H1 (cell line): ENCODE results near the gene MDFIC. TPM values are rescaled to one million over a fixed set of nuclear protein-coding genes. Genes with fewer than 3 reads are reported as not detected.

Experiments used
- CTCF ChIA-PET: fragments of 300-600 bp; sonication (Branson Sonifier 250); formaldehyde crosslinking; loops from one replicate; lab custom pipeline; 2021; ENCODE audit not compliant: partially characterized antibody; lab: Charles Lee
- POLR2A ChIA-PET: fragments of 300-600 bp; sonication (Branson Sonifier 250); formaldehyde crosslinking; loops from one replicate; lab custom pipeline; 2021; ENCODE audit warnings: inconsistent platforms; ENCODE audit not compliant: partially characterized antibody; lab: Charles Lee
- DNase-seq, 2 experiments: peaks; one replicate each; pipeline versions ENCODE4 v3.0.0 to v3.0.0-alpha.2; 2010 to 2022; ENCODE audit warnings: low spot score in 2 of 2, low read depth in 1 of 2, mixed read lengths in 1 of 2
- FAIRE-seq: peaks from 2 replicates; lab custom pipeline; 2011; peaks lifted over from hg19 to GRCh38; lab: Jason Lieb, UNC
- H2AFZ ChIP-seq: 2 replicates; pipeline ENCODE4 v1.8.1; 2012; ENCODE audit warnings: low read length, inconsistent platforms
- H2AK5ac ChIP-seq: 2 replicates; pipeline ENCODE4 v1.6.1; 2013; ENCODE audit warnings: low read depth, low read length
- H2BK120ac ChIP-seq: replicated peaks from 2 replicates; pipeline ENCODE3; 2013; ENCODE audit warnings: low read depth, low read length, inconsistent platforms
- H2BK12ac ChIP-seq: 2 replicates; pipeline ENCODE4 v1.6.1; 2013; ENCODE audit warnings: low read depth, low read length
- H2BK15ac ChIP-seq: 2 replicates; pipeline ENCODE4 v1.6.1; 2013; ENCODE audit warnings: low read length
- H2BK20ac ChIP-seq: 2 replicates; pipeline ENCODE4 v1.6.1; 2013; ENCODE audit warnings: low read length
- H2BK5ac ChIP-seq: 2 replicates; pipeline ENCODE4 v1.6.1; 2013; ENCODE audit warnings: low read depth, low read length
- H3K14ac ChIP-seq: 2 replicates; pipeline ENCODE4 v1.6.1; 2013; ENCODE audit warnings: inconsistent platforms; ENCODE audit not compliant: insufficient read length
- H3K18ac ChIP-seq: 2 replicates; pipeline ENCODE4 v1.6.1; 2013; ENCODE audit warnings: low read length; ENCODE audit errors: extremely low read depth
- H3K23ac ChIP-seq: 2 replicates; pipeline ENCODE4 v1.6.1; 2013; ENCODE audit warnings: inconsistent platforms; ENCODE audit not compliant: insufficient read length
- H3K23me2 ChIP-seq: 2 replicates; pipeline ENCODE4 v1.6.1; 2013; ENCODE audit warnings: low read depth, low read length
- H3K27ac ChIP-seq: 2 replicates; pipeline ENCODE4 v1.6.1; 2011; ENCODE audit warnings: low read depth, low read length, inconsistent platforms
- H3K27me3 ChIP-seq, 4 experiments: replicated peaks in 1 of 4; 1 replicate in 1 of 4; 2 replicates in 3 of 4; pipeline versions ENCODE4 v1.6.1 to v1.8.1; 2011 to 2013; ENCODE audit warnings: low read length in 3 of 4, mild to moderate bottlenecking in 3 of 4, inconsistent platforms in 2 of 4, mixed read lengths in 2 of 4, moderate library complexity in 1 of 4; ENCODE audit not compliant: control insufficient read depth in 3 of 4, insufficient read depth in 3 of 4; ENCODE audit errors: extremely low read depth in 1 of 4
- H3K36me3 ChIP-seq, 4 experiments: 2 replicates each; pipeline versions ENCODE4 v1.6.1 to v1.8.1; 2011 to 2013; ENCODE audit warnings: mild to moderate bottlenecking in 4 of 4, low read length in 3 of 4, moderate library complexity in 2 of 4, control low read depth in 1 of 4, inconsistent platforms in 1 of 4; ENCODE audit not compliant: insufficient read depth in 4 of 4, control insufficient read depth in 2 of 4
- H3K4ac ChIP-seq: replicated peaks from 2 replicates; pipeline ENCODE3; 2013; ENCODE audit warnings: low read length, low read depth, mixed read lengths, inconsistent platforms; ENCODE audit not compliant: insufficient read length
- H3K4me1 ChIP-seq, 4 experiments: replicated peaks in 1 of 4; 1 replicate in 1 of 4; 2 replicates in 3 of 4; pipeline versions ENCODE4 v1.6.1 to v1.8.1; 2011 to 2013; ENCODE audit warnings: low read length in 3 of 4, inconsistent platforms in 2 of 4, mixed read lengths in 1 of 4; ENCODE audit not compliant: insufficient read depth in 4 of 4, control insufficient read depth in 3 of 4
- H3K4me2 ChIP-seq, 2 experiments: 2 replicates each; pipeline versions ENCODE4 v1.6.1 to v1.8.1; 2011 to 2013; ENCODE audit warnings: low read depth in 2 of 2, low read length in 2 of 2, control low read depth in 1 of 2, inconsistent platforms in 1 of 2, mild to moderate bottlenecking in 1 of 2; ENCODE audit not compliant: insufficient read depth in 1 of 2
- H3K4me3 ChIP-seq, 4 experiments: fragments of 200-600, 300-600 bp in 1 of 4; sonication (generic), shearing (Covaris generic), sonication (Bioruptor Twin) in 1 of 4; 2 replicates each; pipeline versions ENCODE4 v1.5.1 to v1.8.1; 2011 to 2016; ENCODE audit warnings: low read length in 4 of 4, low read depth in 3 of 4, control low read depth in 2 of 4, inconsistent platforms in 2 of 4, mild to moderate bottlenecking in 2 of 4, mixed read lengths in 1 of 4, moderate library complexity in 1 of 4; ENCODE audit not compliant: insufficient read depth in 2 of 4; ENCODE audit errors: extremely low read depth in 1 of 4
- H3K56ac ChIP-seq: replicated peaks from 2 replicates; pipeline ENCODE3; 2013; ENCODE audit warnings: low read depth, mild to moderate bottlenecking, mixed read lengths, low read length, inconsistent platforms; ENCODE audit not compliant: insufficient read length
- H3K79me1 ChIP-seq: 2 replicates; pipeline ENCODE4 v1.6.1; 2013; ENCODE audit warnings: low read depth, low read length, control low read depth
- H3K79me2 ChIP-seq, 2 experiments: 2 replicates each; pipeline versions ENCODE4 v1.6.1 to v1.8.1; 2012 to 2013; ENCODE audit warnings: low read length in 2 of 2, mild to moderate bottlenecking in 2 of 2, inconsistent platforms in 1 of 2; ENCODE audit not compliant: insufficient read depth in 2 of 2, control insufficient read depth in 1 of 2
- H3K9ac ChIP-seq, 4 experiments: replicated peaks in 1 of 4; 1 replicate in 1 of 4; 2 replicates in 3 of 4; pipeline versions ENCODE4 v1.6.1 to v1.8.1; 2011 to 2013; ENCODE audit warnings: low read depth in 3 of 4, low read length in 3 of 4, control low read depth in 2 of 4, mild to moderate bottlenecking in 2 of 4, moderate library complexity in 2 of 4, inconsistent platforms in 1 of 4; ENCODE audit errors: extremely low read depth in 1 of 4
- H3K9me3 ChIP-seq, 2 experiments: 2 replicates each; pipeline versions ENCODE4 v1.6.1 to v1.8.1; 2012 to 2013; ENCODE audit warnings: mild to moderate bottlenecking in 2 of 2, moderate library complexity in 2 of 2, control low read depth in 1 of 2, inconsistent platforms in 1 of 2, low read depth in 1 of 2, low read length in 1 of 2, mixed read lengths in 1 of 2; ENCODE audit not compliant: insufficient read depth in 2 of 2
- H4K20me1 ChIP-seq, 2 experiments: replicated peaks in 1 of 2; 2 replicates each; pipeline versions ENCODE3 to v1.8.1; 2011 to 2013; ENCODE audit warnings: inconsistent platforms in 2 of 2, low read length in 2 of 2, mild to moderate bottlenecking in 1 of 2; ENCODE audit not compliant: insufficient read depth in 2 of 2, control insufficient read depth in 1 of 2
- H4K5ac ChIP-seq: 2 replicates; pipeline ENCODE4 v1.6.1; 2013; ENCODE audit warnings: low read length, low read depth, mixed read lengths, inconsistent platforms; ENCODE audit not compliant: insufficient read length
- H4K8ac ChIP-seq: 2 replicates; pipeline ENCODE4 v1.8.0; 2013; ENCODE audit warnings: mild to moderate bottlenecking, moderate library complexity, low read length, inconsistent platforms; ENCODE audit not compliant: insufficient read depth; ENCODE audit errors: extremely low read depth
- H4K91ac ChIP-seq: replicated peaks from 2 replicates; pipeline ENCODE3; 2013; ENCODE audit warnings: low read length, mixed read lengths, inconsistent platforms; ENCODE audit not compliant: insufficient read length
- GABPA ChIP-seq: IDR thresholded peaks from 2 replicates; pipeline ENCODE4 v1.6.1; 2011; ENCODE audit warnings: mild to moderate bottlenecking, low read length, moderate library complexity, borderline replicate concordance; ENCODE audit not compliant: insufficient read depth
- NANOG ChIP-seq: IDR thresholded peaks from 2 replicates; pipeline ENCODE4 v1.6.1; 2011; ENCODE audit warnings: low read length, low read depth, mild to moderate bottlenecking, inconsistent platforms; ENCODE audit not compliant: insufficient read depth, poor library complexity, severe bottlenecking
- POLR2AphosphoS5 ChIP-seq: IDR thresholded peaks from 2 replicates; pipeline ENCODE4 v1.6.1; 2011; ENCODE audit warnings: low read depth, low read length
- POU5F1 ChIP-seq: IDR thresholded peaks from 2 replicates; pipeline ENCODE4 v1.6.1; 2011; ENCODE audit warnings: low read depth, mild to moderate bottlenecking, low read length, moderate library complexity
- RAD21 ChIP-seq, 2 experiments: IDR thresholded peaks in 1 of 2; conservative IDR thresholded peaks in 1 of 2; 2 replicates each; pipeline ENCODE4 v1.6.1; 2011; ENCODE audit warnings: low read depth in 2 of 2, low read length in 2 of 2, improper control_type of control experiment in 1 of 2, inconsistent platforms in 1 of 2, mild to moderate bottlenecking in 1 of 2, moderate library complexity in 1 of 2
- RFX5 ChIP-seq: IDR thresholded peaks from 2 replicates; pipeline ENCODE4 v1.6.1; 2011; ENCODE audit warnings: low read depth, low read length, improper control_type of control experiment, borderline replicate concordance
- RXRA ChIP-seq: IDR thresholded peaks from 2 replicates; pipeline ENCODE4 v1.6.1; 2011; ENCODE audit warnings: low read depth, mild to moderate bottlenecking, low read length, moderate library complexity; ENCODE audit not compliant: insufficient read depth
- WGBS, 2 experiments: shearing (Covaris generic) in 1 of 2; methylation state at CpG; one replicate each; pipeline versions ENCODE4 v1.1.6 to v1.1.7; 2013 to 2015; ENCODE audit warnings: low lambda C conversion rate in 2 of 2, mixed read lengths in 2 of 2, inconsistent platforms in 1 of 2, low coverage in 1 of 2, missing lambda C conversion rate in 1 of 2; ENCODE audit not compliant: insufficient replicate concordance in 2 of 2, insufficient coverage in 1 of 2, insufficient read length in 1 of 2; ENCODE audit errors: extremely low coverage in 1 of 2, missing lambda C conversion rate in 1 of 2; 5-methylcytosine and 5-hydroxymethylcytosine counted together
- polyA plus RNA-seq, 7 experiments: library from polyadenylated mRNA; depleted of rRNA in 3 of 7; stranded (reverse) in 5 of 7; unstranded in 2 of 7; fragments of >200 nt in 5 of 7; fragments of 200-250 nt in 2 of 7; gene quantifications; 1 replicate in 5 of 7; 2 replicates in 1 of 7; 4 replicates in 1 of 7; pipeline versions ENCODE4 v1.2.1 to v1.2.3, GENCODE V29; 2011 to 2013; ENCODE audit warnings: missing spikeins in 2 of 7, mixed read lengths in 2 of 7
- total RNA-seq: library from RNA; stranded (reverse); fragmentation: NEBNext Ultra II Directional; extraction: Animal tissue kit (Norgen Biotek cat#: 25700); gene quantifications from 2 replicates; pipeline ENCODE4 v1.2.1, GENCODE V29; 2021

Gene MDFIC
- total and polyA plus RNA-seq, 2 of the 8 experiments (the other 6 are each of a cell fraction or from before 2014, with no cell fraction given): 2.3 to 11.4 TPM

DNA sequence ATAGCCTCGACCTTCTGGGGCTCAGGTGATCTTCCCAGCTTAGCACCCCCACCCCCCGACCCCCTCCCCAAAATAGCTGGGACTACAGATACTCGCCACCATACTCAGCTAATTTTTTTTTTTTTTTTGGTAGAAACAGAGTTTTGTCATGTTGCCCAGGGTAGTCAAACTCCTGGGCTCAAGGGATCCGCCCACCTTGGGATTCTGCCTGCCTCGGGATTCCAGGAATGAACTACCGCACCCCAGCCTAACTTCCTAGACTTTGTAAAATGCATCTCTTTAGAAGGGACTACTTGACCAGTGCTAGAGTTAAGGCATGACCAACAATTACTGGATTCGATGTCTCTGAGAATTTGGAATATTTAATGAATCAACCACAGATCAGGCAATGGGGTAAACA is 85.9 kb downstream of the MDFIC start:
- Histone ChIP-seq H3K79me2 (no peaks in the 10 kb centered on the region), H2BK12ac (no peak overlapping the region), H3K4me1 (peaks cover 0 to 15% (median 8%) of the 10 kb centered on the region in 4 experiments; a peak in 5 of 7 replicates), H4K91ac (no peak overlapping the region), H2AFZ (no peak overlapping the region), H3K23me2 (no peaks in the 10 kb centered on the region), H3K14ac (no peak overlapping the region), H2BK20ac (no peak overlapping the region), H3K9ac (no peak overlapping the region), H3K4ac (no peak overlapping the region), H4K20me1 (no peaks in the 10 kb centered on the region), H3K18ac (no peak overlapping the region), H2BK5ac (no peak overlapping the region), H3K27me3 (peaks cover 0 to 3% (median 0%) of the 10 kb centered on the region in 4 experiments; a peak in 2 of 7 replicates), H2BK15ac (no peak overlapping the region), H3K23ac (no peak overlapping the region), H2AK5ac (no peak overlapping the region), H3K4me3 (no peak overlapping the region), H3K4me2 (no peak overlapping the region), H2BK120ac (no peak overlapping the region), H3K56ac (no peak overlapping the region), H3K9me3 (no peaks in the 10 kb centered on the region), H4K5ac (no peak overlapping the region), H3K79me1 (no peaks in the 10 kb centered on the region), H3K27ac (no peak overlapping the region), H3K36me3 (no peaks in the 10 kb centered on the region), H4K8ac (no peak overlapping the region)
- DNase-seq (no peak), FAIRE-seq (no peak)
- ChIA-PET CTCF (interaction anchor here (1.0 to 1.3 kb wide), 2 partner anchors 76 to 142 kb away, joined by 3 read pairs; no protein-coding TSS in a partner anchor), POLR2A (no interaction called here)
- TF ChIP-seq POLR2AphosphoS5 (no peak), GABPA (no peak), RXRA (no peak), POU5F1 (no peak), RAD21 (IDR thresholded peaks at IDR 0.05 in 1 of 2, conservative IDR thresholded peaks at IDR 0.05 in 1 of 2; ENCODE audit: low read depth in 2 of 2, low read length in 2 of 2) (no peak), NANOG (no peak), RFX5 (no peak)
- 82% methylated on average over 7 of the region's 7 CpGs; no CpG with 5 or more reads in 1 of the 2 experiments for WGBS, 2 experiments
